H9 (cell line): ENCODE results near the gene TMEM61. TPM values are rescaled to one million over a fixed set of nuclear protein-coding genes. Genes with fewer than 3 reads are reported as not detected.

ENCODE experiments used
- DNase-seq: peaks from one replicate; pipeline ENCODE4 v3.0.0-alpha.2; 2017
- H2AFZ ChIP-seq: one replicate; pipeline ENCODE4 v1.6.1; 2013; ENCODE audit warnings: mild to moderate bottlenecking, low read length, control low read depth, moderate library complexity
- H2AK5ac ChIP-seq: 2 replicates; pipeline ENCODE4 v1.6.1; 2013; ENCODE audit warnings: low read length, control low read depth, mixed read lengths; ENCODE audit not compliant: insufficient read length
- H2BK120ac ChIP-seq: one replicate; pipeline ENCODE4 v1.6.1; 2013; ENCODE audit warnings: low read depth, mild to moderate bottlenecking, low read length, control low read depth, inconsistent platforms; ENCODE audit not compliant: poor library complexity, severe bottlenecking
- H2BK12ac ChIP-seq: 2 replicates; pipeline ENCODE4 v1.6.1; 2013; ENCODE audit warnings: low read length, control low read depth, mixed read lengths, low read depth; ENCODE audit not compliant: insufficient read length
- H2BK15ac ChIP-seq: 2 replicates; pipeline ENCODE4 v1.6.1; 2013; ENCODE audit warnings: low read depth, low read length, control low read depth
- H2BK20ac ChIP-seq: one replicate; pipeline ENCODE4 v1.6.1; 2013; ENCODE audit warnings: low read depth, mild to moderate bottlenecking, low read length, control low read depth, inconsistent platforms; ENCODE audit not compliant: poor library complexity, severe bottlenecking
- H2BK5ac ChIP-seq: 2 replicates; pipeline ENCODE4 v1.6.1; 2013; ENCODE audit warnings: low read length, control low read depth, mixed read lengths; ENCODE audit not compliant: insufficient read length
- H3K14ac ChIP-seq: 2 replicates; pipeline ENCODE4 v1.6.1; 2013; ENCODE audit warnings: low read length, control low read depth; ENCODE audit not compliant: insufficient read depth
- H3K18ac ChIP-seq: 2 replicates; pipeline ENCODE4 v1.6.1; 2013; ENCODE audit warnings: low read depth, mild to moderate bottlenecking, mixed read lengths, low read length, control low read depth; ENCODE audit not compliant: insufficient read length
- H3K23ac ChIP-seq: 2 replicates; pipeline ENCODE4 v1.6.1; 2013; ENCODE audit warnings: low read length, control low read depth, mixed read lengths, low read depth; ENCODE audit not compliant: insufficient read length
- H3K23me2 ChIP-seq: 2 replicates; pipeline ENCODE4 v1.6.1; 2013; ENCODE audit warnings: low read depth, mild to moderate bottlenecking, mixed read lengths, low read length, control low read depth; ENCODE audit not compliant: insufficient read length, poor library complexity, severe bottlenecking
- H3K27ac ChIP-seq: 2 replicates; pipeline ENCODE4 v1.5.1; 2013; ENCODE audit warnings: low read length, control low read depth, mixed read lengths, low read depth; ENCODE audit not compliant: insufficient read length
- H3K27me3 ChIP-seq: 2 replicates; pipeline ENCODE4 v1.6.1; 2013; ENCODE audit warnings: low read length, control low read depth, inconsistent platforms; ENCODE audit not compliant: insufficient read depth
- H3K4ac ChIP-seq: 2 replicates; pipeline ENCODE4 v1.6.1; 2013; ENCODE audit warnings: low read depth, mild to moderate bottlenecking, control low read depth, inconsistent platforms, low read length, moderate library complexity
- H3K4me1 ChIP-seq: 2 replicates; pipeline ENCODE4 v1.6.1; 2013; ENCODE audit warnings: low read length, control low read depth, inconsistent platforms; ENCODE audit not compliant: insufficient read depth
- H3K4me2 ChIP-seq: 2 replicates; pipeline ENCODE4 v1.6.1; 2013; ENCODE audit warnings: low read length, control low read depth, mixed read lengths; ENCODE audit not compliant: insufficient read length, insufficient read depth
- H3K56ac ChIP-seq: 2 replicates; pipeline ENCODE4 v1.6.1; 2013; ENCODE audit warnings: low read depth, mild to moderate bottlenecking, mixed read lengths, low read length, control low read depth; ENCODE audit not compliant: insufficient read length
- H3K79me1 ChIP-seq: 2 replicates; pipeline ENCODE4 v1.6.1; 2013; ENCODE audit warnings: low read depth, mild to moderate bottlenecking, moderate library complexity, low read length, control low read depth, inconsistent platforms; ENCODE audit not compliant: insufficient read depth, poor library complexity, severe bottlenecking
- H3K79me2 ChIP-seq: 2 replicates; pipeline ENCODE4 v1.6.1; 2013; ENCODE audit warnings: low read length, control low read depth, inconsistent platforms; ENCODE audit not compliant: insufficient read depth
- H3K9ac ChIP-seq: 2 replicates; pipeline ENCODE4 v1.6.1; 2013; ENCODE audit warnings: low read length, control low read depth, mixed read lengths; ENCODE audit not compliant: insufficient read length; ENCODE audit errors: extremely low read depth
- H3K9me3 ChIP-seq: one replicate; pipeline ENCODE4 v1.6.1; 2013; ENCODE audit warnings: low read depth, low read length, inconsistent platforms; ENCODE audit not compliant: control insufficient read depth
- H3T11ph ChIP-seq: one replicate; pipeline ENCODE4 v1.6.1; 2013; ENCODE audit warnings: mild to moderate bottlenecking, low read length, control low read depth, inconsistent platforms
- H4K20me1 ChIP-seq: one replicate; pipeline ENCODE4 v1.6.1; 2013; ENCODE audit not compliant: control insufficient read depth, insufficient read length, insufficient read depth
- H4K5ac ChIP-seq: 2 replicates; pipeline ENCODE4 v1.6.1; 2013; ENCODE audit warnings: low read depth, mild to moderate bottlenecking, mixed read lengths, low read length, control low read depth; ENCODE audit not compliant: insufficient read length
- H4K8ac ChIP-seq: replicated peaks from 2 replicates; pipeline ENCODE4 v1.6.1; 2013; ENCODE audit warnings: low read length, control low read depth, mixed read lengths, low read depth; ENCODE audit not compliant: insufficient read length
- H4K91ac ChIP-seq: 2 replicates; pipeline ENCODE4 v1.6.1; 2013; ENCODE audit warnings: low read depth, mild to moderate bottlenecking, moderate library complexity, mixed read lengths, low read length, control low read depth; ENCODE audit not compliant: insufficient read length
- H3K27ac Mint-ChIP-seq, 3 experiments: 2 replicates in 2 of 3; 3 replicates in 1 of 3; pipeline ENCODE4 v1.8.0; 2020 to 2021; ENCODE audit warnings: mixed read lengths in 3 of 3, mild to moderate bottlenecking in 1 of 3, moderate library complexity in 1 of 3
- H3K27me3 Mint-ChIP-seq: 2 replicates; pipeline ENCODE4 v1.8.0; 2021; ENCODE audit warnings: low read depth, mild to moderate bottlenecking, moderate library complexity, mixed read lengths
- H3K36me3 Mint-ChIP-seq, 3 experiments: 2 replicates in 2 of 3; 3 replicates in 1 of 3; pipeline ENCODE4 v1.8.0; 2020 to 2021; ENCODE audit warnings: low read depth in 3 of 3, mixed read lengths in 3 of 3; ENCODE audit not compliant: insufficient read depth in 1 of 3
- H3K4me1 Mint-ChIP-seq, 2 experiments: 2 replicates each; pipeline ENCODE4 v1.8.0; 2020; ENCODE audit warnings: mixed read lengths in 2 of 2
- H3K4me3 Mint-ChIP-seq, 2 experiments: 2 replicates in 1 of 2; 3 replicates in 1 of 2; pipeline ENCODE4 v1.8.0; 2020 to 2021; ENCODE audit warnings: mild to moderate bottlenecking in 2 of 2, mixed read lengths in 2 of 2, moderate library complexity in 1 of 2
- H3K9me3 Mint-ChIP-seq, 2 experiments: 2 replicates in 1 of 2; 3 replicates in 1 of 2; pipeline ENCODE4 v1.8.0; 2020; ENCODE audit warnings: mild to moderate bottlenecking in 2 of 2, mixed read lengths in 2 of 2, moderate library complexity in 1 of 2
- whole genome bisulfite sequencing: extraction: QIAGEN DNeasy Blood & Tissue Kit; methylation state at CpG from one replicate; pipeline ENCODE4 v1.1.7; 2013; ENCODE audit warnings: missing lambda C conversion rate, low lambda C conversion rate, mixed read lengths; ENCODE audit not compliant: insufficient read length; ENCODE audit errors: extremely low coverage; 5-methylcytosine and 5-hydroxymethylcytosine counted together
- total RNA-seq: library from RNA; stranded (reverse); gene quantifications from 2 replicates; pipeline ENCODE4 v1.2.1, GENCODE V29; 2021
- TF ChIP-seq, protein P1 (sequence below): fragments of 200-600 bp; sonication (generic); conservative IDR thresholded peaks from 3 replicates; pipeline ENCODE4 v1.8.0; 2021; ENCODE audit warnings: antibody characterized with exemption, mild to moderate bottlenecking

The TMEM61 gene
- total RNA-seq, 1 experiment from 2014 or later, result 0.61 TPM

DNA sequence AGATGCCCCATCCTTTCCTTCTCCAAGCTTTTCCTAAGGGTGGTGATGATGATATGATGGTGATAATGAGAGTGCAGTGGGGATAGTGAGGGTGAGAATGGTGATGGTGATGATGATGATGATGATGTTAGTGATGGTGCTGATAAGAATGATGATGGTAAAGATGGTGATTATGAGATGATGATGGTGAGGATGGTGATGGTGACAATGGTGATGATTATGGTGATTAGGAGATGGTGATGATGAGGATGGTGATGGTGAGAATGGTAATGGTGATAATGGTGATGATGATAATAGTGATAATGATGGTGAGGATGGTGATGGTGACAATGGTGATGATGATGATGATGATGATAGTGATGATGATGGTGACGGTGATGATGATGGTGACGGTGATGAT lies 22.3 kb downstream of the TMEM61 start:
- Histone ChIP-seq H2BK120ac (no peak overlapping the region), H3K9me3 (no peaks in the 10 kb centered on the region), H3T11ph (no peak overlapping the region), H3K23me2 (no peaks in the 10 kb centered on the region), H2AK5ac (no peak overlapping the region), H3K79me1 (no peaks in the 10 kb centered on the region), H4K8ac (no peak overlapping the region), H2BK20ac (no peak overlapping the region), H3K18ac (no peak overlapping the region), H4K91ac (no peak overlapping the region), H2BK12ac (no peak overlapping the region), H4K20me1 (no peaks in the 10 kb centered on the region), H4K5ac (no peak overlapping the region), H2BK15ac (no peak overlapping the region), H3K56ac (no peak overlapping the region), H3K27ac (no peak overlapping the region), H3K4me1 (no peaks in the 10 kb centered on the region), H3K9ac (no peak overlapping the region), H3K4ac (no peak overlapping the region), H3K27me3 (peaks cover 25% of the 10 kb centered on the region; the same call in 1 of the 2 replicates), H3K79me2 (no peaks in the 10 kb centered on the region), H3K23ac (no peak overlapping the region), H2AFZ (no peak overlapping the region), H2BK5ac (no peak overlapping the region), H3K4me2 (no peak overlapping the region), H3K14ac (no peak overlapping the region)
- DNase-seq, result no peak
- TF ChIP-seq, protein P1, sequence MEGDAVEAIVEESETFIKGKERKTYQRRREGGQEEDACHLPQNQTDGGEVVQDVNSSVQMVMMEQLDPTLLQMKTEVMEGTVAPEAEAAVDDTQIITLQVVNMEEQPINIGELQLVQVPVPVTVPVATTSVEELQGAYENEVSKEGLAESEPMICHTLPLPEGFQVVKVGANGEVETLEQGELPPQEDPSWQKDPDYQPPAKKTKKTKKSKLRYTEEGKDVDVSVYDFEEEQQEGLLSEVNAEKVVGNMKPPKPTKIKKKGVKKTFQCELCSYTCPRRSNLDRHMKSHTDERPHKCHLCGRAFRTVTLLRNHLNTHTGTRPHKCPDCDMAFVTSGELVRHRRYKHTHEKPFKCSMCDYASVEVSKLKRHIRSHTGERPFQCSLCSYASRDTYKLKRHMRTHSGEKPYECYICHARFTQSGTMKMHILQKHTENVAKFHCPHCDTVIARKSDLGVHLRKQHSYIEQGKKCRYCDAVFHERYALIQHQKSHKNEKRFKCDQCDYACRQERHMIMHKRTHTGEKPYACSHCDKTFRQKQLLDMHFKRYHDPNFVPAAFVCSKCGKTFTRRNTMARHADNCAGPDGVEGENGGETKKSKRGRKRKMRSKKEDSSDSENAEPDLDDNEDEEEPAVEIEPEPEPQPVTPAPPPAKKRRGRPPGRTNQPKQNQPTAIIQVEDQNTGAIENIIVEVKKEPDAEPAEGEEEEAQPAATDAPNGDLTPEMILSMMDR, result no peak
- Mint-ChIP-seq H3K4me3 (no peak overlapping the region), H3K9me3 (no peaks in the 10 kb centered on the region), H3K27ac (no peak overlapping the region), H3K27me3 (peaks cover 39% of the 10 kb centered on the region), H3K4me1 (peaks cover 5 to 11% of the 10 kb centered on the region in 2 experiments), H3K36me3 (no peaks in the 10 kb centered on the region)
- WGBS, result no CpG with 5 or more reads among the region's 2 CpGs
